GF-D8 (cell line): Measurements from ENCODE around the gene KRTAP10-6.
"Not testable (repeated sequence)": the region's sequence is repeated elsewhere in the genome, so short reads cannot be mapped to it uniquely, and the experiment has no call there.

Experiments used
- DNase-seq: peaks from one replicate; lab custom pipeline; 2025; lab: John Stamatoyannopoulos, UW

KRTAP10-6 gene

GRCh38 chr21:44617071-44617501 is 24.8 kb upstream of the KRTAP10-6 start:
- DNase-seq = no peak

GRCh38 chr21:44616591-44616926 is 24.3 kb upstream of the KRTAP10-6 start:
- DNase-seq = no peak

GRCh38 chr21:44615911-44616590 is 23.7 kb upstream of the KRTAP10-6 start:
- no peak for DNase-seq

GRCh38 chr21:44615466-44615865 is 23.2 kb upstream of the KRTAP10-6 start:
- no peak for DNase-seq

GRCh38 chr21:44614961-44615391 is 22.7 kb upstream of the KRTAP10-6 start:
- no peak for DNase-seq

- DNase-seq = no peak
These were observed 21.9 kb upstream of the KRTAP10-6 start for GRCh38 chr21:44614161-44614631.

GRCh38 chr21:44613386-44614155 is 21.3 kb upstream of the KRTAP10-6 start:
- DNase-seq = no peak

GRCh38 chr21:44612669-44613229 is 20.4 kb upstream of the KRTAP10-6 start:
- DNase-seq = no peak

- no peak for DNase-seq
These were observed 19.8 kb upstream of the KRTAP10-6 start, which contains the start of gene KRTAP10-8 for GRCh38 chr21:44612029-44612486. KRTAP10-8 (plus strand) TSS chr21:44612079; CDS start chr21:44612101, 22 bp downstream.

GRCh38 chr21:44611551-44611950 is 19.2 kb upstream of the KRTAP10-6 start:
- DNase-seq = no peak

GRCh38 chr21:44610157-44610843 is 18.0 kb upstream of the KRTAP10-6 start:
- DNase-seq = not testable (repeated sequence)

- no peak for DNase-seq
These were observed 16.9 kb upstream of the KRTAP10-6 start for GRCh38 chr21:44609193-44609592.

GRCh38 chr21:44606495-44606894 is 14.2 kb upstream of the KRTAP10-6 start:
- DNase-seq = no peak

- no peak for DNase-seq
These were observed 11.6 kb upstream of the KRTAP10-6 start for GRCh38 chr21:44603911-44604310.

- no peak for DNase-seq
These were observed 11.0 kb upstream of the KRTAP10-6 start for GRCh38 chr21:44603109-44603875.

- DNase-seq = no peak
These were observed 10.2 kb upstream of the KRTAP10-6 start for GRCh38 chr21:44602463-44602850.

- no peak for DNase-seq
These were observed 9.5 kb upstream of the KRTAP10-6 start for GRCh38 chr21:44601596-44602462.

- not testable (repeated sequence) for DNase-seq
These were observed 8.8 kb upstream of the KRTAP10-6 start for GRCh38 chr21:44601091-44601490.

GRCh38 chr21:44600118-44600978 is 8.0 kb upstream of the KRTAP10-6 start, which contains the start of gene KRTAP10-7:
KRTAP10-7 (plus strand) TSS chr21:44600597; CDS start chr21:44600622, 25 bp downstream.
- not testable (repeated sequence) for DNase-seq
